Choroid plexus epithelial cell (primary cell): ENCODE data around the gene TENT5D.
"Not testable (repeated sequence)": the region's sequence is repeated elsewhere in the genome, so short reads cannot be mapped to it uniquely, and the experiment has no call there.

Experiments used
- DNase-seq: peaks from one replicate; pipeline ENCODE4 v3.0.0-alpha.2; 2010; ENCODE audit warnings: low read depth
- H3K4me3 ChIP-seq: 2 replicates; pipeline ENCODE4 v1.5.1; 2011; ENCODE audit warnings: low read depth, mild to moderate bottlenecking, control low read depth, low read length, moderate library complexity
- TF ChIP-seq, protein P1 (sequence below): conservative IDR thresholded peaks from 2 replicates; pipeline ENCODE4 v1.5.1; 2011; ENCODE audit warnings: low read depth, mild to moderate bottlenecking, control low read depth, inconsistent platforms, low read length, moderate library complexity

TENT5D gene

DNA sequence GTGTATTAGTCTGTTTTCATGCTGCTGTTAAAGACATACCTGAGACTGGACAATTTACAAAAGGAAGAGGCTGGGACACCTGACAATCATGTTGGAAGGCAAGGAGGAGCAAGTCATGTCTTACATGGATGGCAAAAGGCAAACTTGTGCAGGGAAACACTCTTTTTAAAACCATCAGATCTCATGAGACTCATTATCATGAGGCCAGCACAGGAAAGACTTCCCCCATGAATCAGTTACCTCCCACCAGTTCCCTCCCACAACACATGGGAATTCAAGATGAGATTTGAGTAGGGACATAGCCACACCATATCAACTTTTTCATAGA lies 11.2 kb downstream of the TENT5D start:
- no peak for DNase-seq
- TF ChIP-seq, protein P1, sequence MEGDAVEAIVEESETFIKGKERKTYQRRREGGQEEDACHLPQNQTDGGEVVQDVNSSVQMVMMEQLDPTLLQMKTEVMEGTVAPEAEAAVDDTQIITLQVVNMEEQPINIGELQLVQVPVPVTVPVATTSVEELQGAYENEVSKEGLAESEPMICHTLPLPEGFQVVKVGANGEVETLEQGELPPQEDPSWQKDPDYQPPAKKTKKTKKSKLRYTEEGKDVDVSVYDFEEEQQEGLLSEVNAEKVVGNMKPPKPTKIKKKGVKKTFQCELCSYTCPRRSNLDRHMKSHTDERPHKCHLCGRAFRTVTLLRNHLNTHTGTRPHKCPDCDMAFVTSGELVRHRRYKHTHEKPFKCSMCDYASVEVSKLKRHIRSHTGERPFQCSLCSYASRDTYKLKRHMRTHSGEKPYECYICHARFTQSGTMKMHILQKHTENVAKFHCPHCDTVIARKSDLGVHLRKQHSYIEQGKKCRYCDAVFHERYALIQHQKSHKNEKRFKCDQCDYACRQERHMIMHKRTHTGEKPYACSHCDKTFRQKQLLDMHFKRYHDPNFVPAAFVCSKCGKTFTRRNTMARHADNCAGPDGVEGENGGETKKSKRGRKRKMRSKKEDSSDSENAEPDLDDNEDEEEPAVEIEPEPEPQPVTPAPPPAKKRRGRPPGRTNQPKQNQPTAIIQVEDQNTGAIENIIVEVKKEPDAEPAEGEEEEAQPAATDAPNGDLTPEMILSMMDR, result no peak
- H3K4me3 ChIP-seq, result no peak overlapping the region

- no peak for DNase-seq
- TF ChIP-seq, protein P1, result no peak
- no peak overlapping the region for H3K4me3 ChIP-seq
These were observed 12.2 kb downstream of the TENT5D start for GRCh38 chrX:80432441-80432840.

GRCh38 chrX:80432863-80433262 lies 12.6 kb downstream of the TENT5D start:
- TF ChIP-seq, protein P1, result no peak
- no peak for DNase-seq
- H3K4me3 ChIP-seq, result no peak overlapping the region

DNA sequence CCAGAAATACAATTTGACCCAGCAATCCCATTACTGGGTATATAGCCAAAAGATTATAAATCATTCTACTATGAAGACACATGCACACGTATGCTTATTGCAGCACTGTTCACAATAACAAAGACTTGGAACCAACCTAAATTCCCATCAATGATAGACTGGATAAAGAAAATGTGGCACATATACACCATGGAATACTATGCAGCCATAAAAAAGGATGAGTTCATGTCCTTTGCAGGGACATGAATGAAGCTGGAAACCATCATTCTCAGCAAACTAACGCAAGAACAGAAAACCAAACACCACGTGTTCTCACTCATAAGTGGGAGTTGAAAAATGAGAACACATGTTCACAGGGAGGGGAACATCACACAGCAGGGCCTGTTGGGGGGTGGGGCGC lies 47.9 kb downstream of the TENT5D start:
- not testable (repeated sequence) for H3K4me3 ChIP-seq, DNase-seq

GRCh38 chrX:80471582-80471981 lies 51.3 kb downstream of the TENT5D start:
- no peak overlapping the region for H3K4me3 ChIP-seq
- TF ChIP-seq, protein P1, result no peak
- no peak for DNase-seq

DNA sequence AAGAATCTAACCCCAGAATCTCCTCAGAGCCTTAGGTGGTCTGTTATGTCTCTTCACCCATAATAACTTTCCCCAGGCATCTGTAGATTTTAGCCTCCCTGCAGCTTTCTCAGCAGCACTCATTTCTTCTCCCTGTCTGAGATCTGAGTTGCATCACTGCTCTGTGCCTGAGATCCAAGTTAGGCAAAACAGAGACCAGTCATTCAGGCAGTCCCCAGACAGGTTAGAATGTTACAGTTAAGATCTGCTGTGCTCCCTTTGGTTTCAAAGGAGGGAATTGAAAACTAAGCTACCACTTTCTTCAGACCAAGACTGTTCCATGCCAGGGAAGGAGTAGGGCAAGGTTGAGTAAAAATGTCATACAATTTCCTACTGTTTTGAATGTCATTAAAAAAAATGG lies 65.3 kb downstream of the TENT5D start:
- TF ChIP-seq, protein P1, result no peak
- no peak overlapping the region for H3K4me3 ChIP-seq
- DNase-seq, result no peak

DNA sequence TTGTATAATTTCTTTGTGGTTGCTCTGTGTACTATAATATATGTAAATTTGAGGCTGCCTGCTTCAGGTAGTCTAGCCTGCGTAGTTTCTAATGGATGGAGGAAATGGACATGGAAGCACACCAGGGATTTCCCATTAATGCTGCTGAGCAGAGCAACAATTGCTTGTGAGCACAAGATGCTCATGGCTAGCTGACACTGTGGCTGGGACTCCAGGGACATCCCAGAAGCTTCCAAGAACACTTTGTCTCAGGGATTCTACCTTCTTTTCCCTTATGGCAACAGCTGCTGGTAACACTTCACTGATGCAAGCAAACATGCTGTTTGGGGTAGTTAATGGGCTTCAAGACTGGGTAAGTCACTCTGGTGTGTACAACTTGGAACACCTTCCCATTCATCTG lies 66.1 kb downstream of the TENT5D start:
- TF ChIP-seq, protein P1, result no peak
- DNase-seq, result no peak
- H3K4me3 ChIP-seq, result no peak overlapping the region

GRCh38 chrX:80489166-80489565 lies 68.9 kb downstream of the TENT5D start:
- H3K4me3 ChIP-seq, result no peak overlapping the region
- TF ChIP-seq, protein P1, result no peak
- DNase-seq, result no peak
